GM20000 (cell line): ENCODE results near the gene SH2D4B.

Experiments used
- DNase-seq: peaks from one replicate; pipeline ENCODE4 v3.0.0; 2012; ENCODE audit warnings: low spot score
- TF ChIP-seq, protein P1 (sequence below): IDR thresholded peaks from 2 replicates; pipeline ENCODE4 v1.5.1; 2012; ENCODE audit warnings: mild to moderate bottlenecking, control low read depth; ENCODE audit errors: extremely low read depth, missing control alignments

Gene SH2D4B

DNA sequence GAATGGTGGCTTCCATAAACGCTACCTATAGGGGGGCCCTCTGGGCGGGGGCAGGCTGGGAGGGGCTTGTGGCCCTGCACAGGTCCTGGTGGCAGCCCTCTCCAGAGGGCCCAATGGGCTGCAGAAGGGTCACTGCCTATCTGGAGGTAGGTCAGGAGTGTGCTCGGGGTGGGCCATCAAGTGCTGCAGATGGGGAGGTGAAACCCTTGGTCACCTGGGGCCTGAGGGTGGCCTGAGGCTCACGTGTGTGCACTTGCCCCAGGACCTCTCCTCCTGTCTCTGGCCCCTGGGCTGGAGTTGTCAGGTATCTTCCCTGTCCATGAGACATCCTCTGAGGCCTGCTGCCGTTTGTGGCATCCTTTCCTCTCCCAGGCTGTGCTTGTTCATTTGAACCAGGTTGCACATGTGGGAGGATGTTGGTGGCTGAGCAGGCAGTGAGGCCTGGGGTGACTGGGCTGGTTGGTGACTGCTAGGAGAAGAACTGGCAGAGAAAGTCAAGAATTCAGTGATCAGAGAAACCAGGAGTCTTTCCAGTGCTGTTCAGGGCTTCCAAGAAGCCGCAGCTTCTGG is 21.1 kb upstream of the SH2D4B start:
- TF ChIP-seq, protein P1, sequence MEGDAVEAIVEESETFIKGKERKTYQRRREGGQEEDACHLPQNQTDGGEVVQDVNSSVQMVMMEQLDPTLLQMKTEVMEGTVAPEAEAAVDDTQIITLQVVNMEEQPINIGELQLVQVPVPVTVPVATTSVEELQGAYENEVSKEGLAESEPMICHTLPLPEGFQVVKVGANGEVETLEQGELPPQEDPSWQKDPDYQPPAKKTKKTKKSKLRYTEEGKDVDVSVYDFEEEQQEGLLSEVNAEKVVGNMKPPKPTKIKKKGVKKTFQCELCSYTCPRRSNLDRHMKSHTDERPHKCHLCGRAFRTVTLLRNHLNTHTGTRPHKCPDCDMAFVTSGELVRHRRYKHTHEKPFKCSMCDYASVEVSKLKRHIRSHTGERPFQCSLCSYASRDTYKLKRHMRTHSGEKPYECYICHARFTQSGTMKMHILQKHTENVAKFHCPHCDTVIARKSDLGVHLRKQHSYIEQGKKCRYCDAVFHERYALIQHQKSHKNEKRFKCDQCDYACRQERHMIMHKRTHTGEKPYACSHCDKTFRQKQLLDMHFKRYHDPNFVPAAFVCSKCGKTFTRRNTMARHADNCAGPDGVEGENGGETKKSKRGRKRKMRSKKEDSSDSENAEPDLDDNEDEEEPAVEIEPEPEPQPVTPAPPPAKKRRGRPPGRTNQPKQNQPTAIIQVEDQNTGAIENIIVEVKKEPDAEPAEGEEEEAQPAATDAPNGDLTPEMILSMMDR = no peak
- no peak for DNase-seq

- DNase-seq = no peak
- TF ChIP-seq, protein P1 = no peak
These were observed 20.1 kb upstream of the SH2D4B start for GRCh38 chr10:80517416-80518142.

GRCh38 chr10:80518143-80518806 is 19.4 kb upstream of the SH2D4B start:
- TF ChIP-seq, protein P1 = no peak
- DNase-seq = no peak

DNA sequence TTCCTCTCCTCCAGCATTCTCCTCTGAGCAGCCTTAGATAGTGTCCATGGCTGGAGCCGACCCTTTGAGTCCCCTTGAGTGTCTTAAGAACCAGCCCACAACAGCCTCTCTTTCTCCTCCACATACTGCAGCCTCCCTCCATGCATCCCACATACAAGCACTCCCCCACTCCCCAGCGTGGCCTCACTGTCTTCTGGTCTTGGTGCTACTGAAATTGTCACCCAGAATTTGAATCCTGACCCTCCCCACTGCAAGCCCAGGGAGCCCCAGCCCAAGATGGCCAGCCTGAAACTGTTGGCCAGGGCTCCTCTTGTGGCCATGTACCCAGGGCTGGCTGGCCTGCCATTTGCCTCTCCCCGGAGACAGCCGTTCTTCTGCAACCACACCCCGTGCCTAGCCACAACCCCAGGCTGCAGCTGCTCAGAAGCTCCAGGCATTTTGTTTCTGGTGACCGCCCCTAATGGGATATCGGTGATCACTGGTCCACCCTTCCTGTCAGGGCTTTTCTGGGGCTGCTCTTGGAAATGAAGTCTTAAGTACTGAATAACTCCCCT is 18.8 kb upstream of the SH2D4B start:
- TF ChIP-seq, protein P1 = no peak
- DNase-seq = no peak

- TF ChIP-seq, protein P1 = no peak
- no peak for DNase-seq
These were observed 17.6 kb upstream of the SH2D4B start for GRCh38 chr10:80519936-80520650.

- TF ChIP-seq, protein P1 = no peak
- no peak for DNase-seq
These were observed 16.8 kb upstream of the SH2D4B start for GRCh38 chr10:80520661-80521470.
